Common myeloid progenitor, CD34-positive (primary cell): ENCODE data around the gene RUNX2.

ENCODE experiments used
- CTCF ChIA-PET: fragments of 350-600 bp; sonication (Branson Sonifier 250); formaldehyde crosslinking; loops from one replicate; lab custom pipeline; 2021; ENCODE audit warnings: antibody characterized with exemption; lab: Charles Lee
- POLR2A ChIA-PET: fragments of 350-600 bp; sonication (Branson Sonifier 250); formaldehyde crosslinking; loops from one replicate; lab custom pipeline; 2021; ENCODE audit warnings: antibody characterized with exemption; lab: Charles Lee
- DNase-seq, 3 donors: peaks; one replicate each; pipeline versions ENCODE4 v3.0.0 to v3.0.0-alpha.2; 2013
- H3K27ac ChIP-seq, 2 experiments: 1 replicate in 1 of 2; 2 replicates in 1 of 2; pipeline ENCODE4 v1.7.0; 2013; ENCODE audit warnings: inconsistent platforms in 2 of 2, low read length in 2 of 2, mild to moderate bottlenecking in 2 of 2, low read depth in 1 of 2, moderate library complexity in 1 of 2; ENCODE audit not compliant: severe bottlenecking in 2 of 2, insufficient read depth in 1 of 2, poor library complexity in 1 of 2
- H3K27me3 ChIP-seq, 5 experiments: replicated peaks in 2 of 5; 1 replicate in 3 of 5; 2 replicates in 2 of 5; pipeline versions ENCODE4 v1.6.1 to v1.7.0; 2013; ENCODE audit warnings: low read length in 4 of 5, mild to moderate bottlenecking in 2 of 5, moderate library complexity in 2 of 5, inconsistent platforms in 1 of 5; ENCODE audit not compliant: insufficient read depth in 5 of 5, control insufficient read depth in 4 of 5
- H3K36me3 ChIP-seq, 4 experiments: 1 replicate in 2 of 4; 2 replicates in 2 of 4; pipeline versions ENCODE4 v1.6.1 to v1.7.0; 2013; ENCODE audit warnings: low read length in 3 of 4, control low read depth in 1 of 4, mild to moderate bottlenecking in 1 of 4; ENCODE audit not compliant: control insufficient read depth in 4 of 4, insufficient read depth in 4 of 4
- H3K4me1 ChIP-seq, 4 experiments: 1 replicate in 3 of 4; 2 replicates in 1 of 4; pipeline versions ENCODE4 v1.6.1 to v1.7.1; 2013; ENCODE audit warnings: low read length in 3 of 4, mild to moderate bottlenecking in 3 of 4, control low read depth in 1 of 4, inconsistent platforms in 1 of 4, moderate library complexity in 1 of 4; ENCODE audit not compliant: control insufficient read depth in 4 of 4, insufficient read depth in 4 of 4; ENCODE audit errors: control extremely low read depth in 1 of 4
- H3K4me3 ChIP-seq, 7 experiments: 1 replicate in 4 of 7; 2 replicates in 3 of 7; pipeline versions ENCODE4 v1.5.1 to v1.7.0; 2013; ENCODE audit warnings: mild to moderate bottlenecking in 7 of 7, low read length in 6 of 7, moderate library complexity in 6 of 7, inconsistent platforms in 2 of 7, low read depth in 2 of 7, control low read depth in 1 of 7; ENCODE audit not compliant: insufficient read depth in 4 of 7, control insufficient read depth in 1 of 7; ENCODE audit errors: extremely low read depth in 1 of 7
- H3K9me3 ChIP-seq, 5 experiments: 1 replicate in 4 of 5; 2 replicates in 1 of 5; pipeline versions ENCODE4 v1.6.1 to v1.7.1; 2013; ENCODE audit warnings: low read length in 4 of 5, mild to moderate bottlenecking in 2 of 5, inconsistent platforms in 1 of 5, low read depth in 1 of 5, moderate library complexity in 1 of 5; ENCODE audit not compliant: control insufficient read depth in 4 of 5, insufficient read depth in 2 of 5; ENCODE audit errors: control extremely low read depth in 1 of 5
- WGBS: methylation state at CpG from one replicate; pipeline ENCODE4 v1.1.5; 2013; ENCODE audit not compliant: insufficient coverage; 5-methylcytosine and 5-hydroxymethylcytosine counted together

Gene RUNX2

DNA sequence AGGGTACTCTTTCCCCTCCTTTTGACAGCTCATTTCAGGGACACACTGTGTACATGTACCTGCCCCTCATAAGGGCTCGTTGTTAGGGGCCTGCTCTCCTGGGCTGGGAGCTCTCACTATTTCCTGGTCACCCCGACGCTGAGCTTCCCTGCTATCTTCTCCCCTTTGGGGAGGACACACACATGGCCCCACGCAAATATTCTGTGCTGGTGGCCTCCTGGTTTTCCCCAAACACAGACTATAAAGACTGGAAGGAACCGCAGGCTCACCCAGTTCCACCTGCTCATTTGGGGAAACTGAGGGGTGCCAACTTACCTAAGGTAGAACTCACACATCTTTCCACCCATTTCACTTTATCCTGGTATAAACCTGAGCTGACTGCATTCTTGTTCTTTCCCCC is 351.0 kb downstream of the RUNX2 start:
- CTCF ChIA-PET, result no interaction called here
- DNase-seq, result no peak
- Histone ChIP-seq H3K4me3 (no peak overlapping the region), H3K36me3 (no peaks in the 10 kb centered on the region), H3K27ac (no peak overlapping the region), H3K4me1 (peaks cover 5 to 28% (median 21%) of the 10 kb centered on the region in 4 experiments), H3K9me3 (peaks cover 0 to 12% (median 4%) of the 10 kb centered on the region in 5 experiments), H3K27me3 (no peaks in the 10 kb centered on the region)
- POLR2A ChIA-PET, result no interaction called here
- 100% methylated on average over 4 of the region's 5 CpGs for WGBS

DNA sequence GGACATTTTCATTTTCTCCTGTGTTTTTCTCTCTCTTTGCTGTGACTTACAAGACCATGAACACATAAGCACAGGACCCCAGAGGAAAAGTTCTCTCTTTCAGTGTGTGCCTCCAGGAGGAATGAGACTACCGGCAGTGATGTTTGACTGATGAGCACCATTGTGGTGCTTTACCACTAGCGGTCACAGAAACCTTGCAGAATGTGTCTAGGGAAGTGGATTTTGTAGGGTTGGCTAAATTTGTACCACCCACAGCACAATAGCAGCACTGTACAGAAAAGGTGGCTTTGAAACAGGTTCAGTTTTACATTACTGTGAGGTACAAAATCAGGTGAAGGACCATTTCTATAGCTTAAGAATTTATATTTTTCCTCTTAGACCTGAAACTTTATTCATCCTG is 351.5 kb downstream of the RUNX2 start:
- ChIA-PET CTCF (no interaction called here), POLR2A (no interaction called here)
- Histone ChIP-seq H3K27me3 (no peaks in the 10 kb centered on the region), H3K4me3 (no peak overlapping the region), H3K9me3 (peaks cover 0 to 12% (median 4%) of the 10 kb centered on the region in 5 experiments), H3K36me3 (no peaks in the 10 kb centered on the region), H3K4me1 (peaks cover 5 to 28% (median 21%) of the 10 kb centered on the region in 4 experiments), H3K27ac (no peak overlapping the region)
- no peak for DNase-seq
- WGBS, result 100% methylated on average over 1 of the region's 2 CpGs

DNA sequence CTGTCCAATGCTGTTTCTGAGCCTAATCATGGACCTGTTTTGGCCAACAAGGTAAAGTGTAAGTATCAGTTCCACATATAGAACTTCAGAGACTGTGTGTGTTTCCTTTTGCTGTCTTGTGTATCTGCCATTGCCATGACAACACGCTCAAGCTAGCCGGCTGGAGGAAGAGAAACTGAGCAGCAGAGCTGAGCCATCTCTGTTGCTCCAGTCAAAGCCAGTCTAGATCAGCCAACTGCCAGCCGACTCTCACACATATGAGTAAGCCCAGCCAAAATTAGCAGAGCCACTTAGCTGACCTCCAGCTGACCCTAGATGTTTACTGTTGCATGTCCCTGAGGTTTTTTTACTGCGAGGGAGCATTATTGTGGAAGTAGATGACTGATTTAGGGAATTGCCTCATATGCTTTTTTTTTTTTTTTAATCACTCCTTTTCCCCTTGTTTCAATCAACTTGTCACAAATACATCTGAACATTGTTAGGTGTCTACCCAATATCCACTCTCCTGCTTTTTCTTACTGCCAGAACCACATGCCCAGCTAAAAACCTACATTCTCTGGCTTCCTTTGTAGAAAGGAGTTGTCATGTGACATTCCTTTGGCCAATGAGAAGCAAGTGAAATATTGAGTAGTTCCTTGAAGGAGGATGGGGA is 353.9 kb downstream of the RUNX2 start:
- Histone ChIP-seq H3K27me3 (no peaks in the 10 kb centered on the region), H3K27ac (no peak overlapping the region), H3K9me3 (peaks cover 0 to 12% (median 4%) of the 10 kb centered on the region in 5 experiments), H3K4me1 (peaks cover 3 to 15% (median 14%) of the 10 kb centered on the region in 4 experiments), H3K4me3 (no peak overlapping the region), H3K36me3 (no peaks in the 10 kb centered on the region)
- DNase-seq, result peak; percentile 12 to 58 (median 26)
- ChIA-PET POLR2A (no interaction called here), CTCF (interaction anchor here (0.6 to 2.0 kb wide), 6 partner anchors 14 to 1350 kb away, joined by 3 to 5 read pairs (median 3); no protein-coding TSS in a partner anchor)
- WGBS, result 100% methylated on average over 3 of the region's 4 CpGs

DNA sequence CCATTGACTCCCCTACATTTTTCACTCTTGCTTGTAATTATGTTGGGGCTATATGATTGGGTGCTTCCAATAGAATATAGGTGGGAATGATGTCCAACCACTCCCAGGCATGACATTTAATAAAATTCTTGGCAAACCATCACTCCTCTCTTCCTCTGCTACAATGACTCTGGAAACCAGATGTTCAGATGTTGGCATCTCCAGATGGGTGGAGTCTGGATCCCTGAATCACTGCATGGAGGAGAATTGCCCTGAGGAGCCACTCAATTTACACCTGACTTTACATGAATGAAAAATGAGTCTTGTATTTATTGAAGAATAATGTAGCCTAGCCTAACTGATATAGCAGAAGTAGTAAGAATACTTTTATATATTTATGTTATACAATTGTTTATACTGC is 356.3 kb downstream of the RUNX2 start:
- no peaks in the 10 kb centered on the region for H3K27me3 ChIP-seq
- ChIA-PET CTCF (no interaction called here), POLR2A (no interaction called here)
- peaks cover 0 to 12% (median 4%) of the 10 kb centered on the region in 5 experiments for H3K9me3 ChIP-seq
- H3K27ac ChIP-seq, result no peak overlapping the region
- no peaks in the 10 kb centered on the region for H3K36me3 ChIP-seq
- H3K4me1 ChIP-seq, result no peaks in the 10 kb centered on the region
- no peak for DNase-seq
- H3K4me3 ChIP-seq, result no peak overlapping the region

DNA sequence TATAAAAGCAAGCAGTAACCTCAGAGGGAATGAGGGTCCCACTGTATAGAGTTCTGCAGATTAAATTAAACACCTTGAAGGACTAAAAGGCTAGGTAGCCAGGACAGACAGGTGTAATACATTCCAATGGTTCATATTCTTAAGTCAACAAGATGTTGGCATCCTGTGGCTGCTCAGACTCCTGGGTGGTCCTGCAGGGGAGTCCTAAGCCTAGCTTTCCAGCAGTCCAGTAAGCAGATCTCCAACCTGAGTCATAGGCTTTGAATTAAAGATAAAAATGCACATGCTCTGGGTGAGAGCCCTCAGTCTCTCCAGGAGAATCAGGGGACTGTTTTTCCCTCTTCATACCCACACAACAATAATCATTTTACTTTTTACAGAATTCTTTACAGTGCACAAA is 356.9 kb downstream of the RUNX2 start:
- DNase-seq, result no peak
- no peak overlapping the region for H3K27ac ChIP-seq
- H3K36me3 ChIP-seq, result no peaks in the 10 kb centered on the region
- no peaks in the 10 kb centered on the region for H3K4me1 ChIP-seq
- peaks cover 0 to 12% (median 4%) of the 10 kb centered on the region in 5 experiments for H3K9me3 ChIP-seq
- ChIA-PET POLR2A (no interaction called here), CTCF (no interaction called here)
- no peak overlapping the region for H3K4me3 ChIP-seq
- H3K27me3 ChIP-seq, result no peaks in the 10 kb centered on the region

DNA sequence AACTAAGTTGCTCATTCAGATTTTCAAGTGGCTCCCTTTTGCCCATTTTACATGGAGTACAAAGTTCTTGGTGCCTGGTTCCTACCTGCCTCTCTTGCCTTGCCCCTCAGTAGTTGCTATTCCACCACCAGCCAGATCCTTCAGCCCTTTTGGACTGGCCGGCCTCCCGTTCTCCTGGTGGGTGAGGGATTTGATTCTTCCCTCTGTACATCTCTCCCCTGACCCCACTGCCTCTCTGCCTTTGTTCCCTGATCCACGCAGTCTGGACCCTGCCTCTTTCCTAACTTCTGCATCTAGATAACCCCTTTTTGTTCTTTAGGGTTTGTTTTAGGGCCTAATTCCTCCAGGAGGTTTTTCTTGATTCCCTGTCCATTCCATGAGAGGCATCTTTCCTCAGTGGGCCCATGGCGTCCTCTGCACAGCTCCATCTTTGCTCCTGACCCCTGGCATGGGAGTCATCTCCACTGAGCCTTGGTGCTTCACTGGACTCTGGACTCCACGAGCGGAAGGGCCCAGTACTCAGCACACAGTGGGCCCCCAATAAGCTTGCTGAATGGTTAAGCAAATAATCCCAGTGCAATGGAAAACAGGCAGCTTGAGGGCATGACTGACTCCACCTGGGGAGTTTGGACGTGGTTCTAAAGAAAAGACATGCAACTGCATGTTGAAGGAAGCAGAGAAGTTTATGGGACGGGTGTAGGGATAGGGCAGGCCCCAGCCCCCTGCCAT is 358.9 kb downstream of the RUNX2 start:
- no peaks in the 10 kb centered on the region for H3K27me3 ChIP-seq
- peaks cover 0 to 10% (median under 1%) of the 10 kb centered on the region in 5 experiments for H3K9me3 ChIP-seq
- 99% methylated on average over 6 of the region's 8 CpGs for WGBS
- ChIA-PET CTCF (interaction anchor here (1.2 kb wide), 1 partner anchor 28 kb away, joined by 4 read pairs; no protein-coding TSS in a partner anchor), POLR2A (no interaction called here)
- no peaks in the 10 kb centered on the region for H3K4me1 ChIP-seq
- H3K36me3 ChIP-seq, result no peaks in the 10 kb centered on the region
- no peak overlapping the region for H3K27ac ChIP-seq
- no peak for DNase-seq
- H3K4me3 ChIP-seq, result no peak overlapping the region

DNA sequence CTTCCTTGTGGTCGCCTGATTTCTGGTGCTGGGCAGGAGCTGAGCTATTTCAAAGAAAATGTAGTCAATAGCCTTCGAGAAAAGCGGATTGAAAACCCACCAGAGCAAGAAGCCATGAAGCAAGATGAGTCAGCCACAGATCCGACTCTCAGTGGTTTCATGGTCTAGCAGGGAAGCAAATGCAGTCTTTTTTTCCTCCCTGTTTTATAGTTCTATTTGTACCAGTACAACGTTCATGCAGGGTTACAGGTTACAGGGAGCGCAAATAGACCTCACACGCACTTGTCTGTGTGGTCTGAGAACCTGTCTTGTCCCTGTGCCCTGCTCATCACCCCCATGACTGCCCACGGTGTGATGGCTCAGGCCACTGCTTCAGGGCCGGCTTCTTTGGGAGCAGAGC is 359.4 kb downstream of the RUNX2 start:
- no peaks in the 10 kb centered on the region for H3K36me3 ChIP-seq
- POLR2A ChIA-PET, result no interaction called here
- no peak overlapping the region for H3K27ac ChIP-seq
- no peak overlapping the region for H3K4me3 ChIP-seq
- DNase-seq, result no peak
- 98% methylated on average over 9 of the region's 9 CpGs for WGBS
- CTCF ChIA-PET, result no interaction called here
- no peaks in the 10 kb centered on the region for H3K27me3 ChIP-seq
- H3K9me3 ChIP-seq, result peaks cover 0 to 5% (median 0%) of the 10 kb centered on the region in 5 experiments
- H3K4me1 ChIP-seq, result no peaks in the 10 kb centered on the region
